HuH-7 (cell line): ENCODE data around the gene TSNAXIP1.

Source experiments
- DNase-seq: peaks from one replicate; pipeline ENCODE4 v3.0.0; 2011; ENCODE audit warnings: low spot score

The TSNAXIP1 gene

GRCh38 chr16:67806428-67807147 is at the start of gene TSNAXIP1, which contains the start of gene RANBP10:
Gene TSNAXIP1, plus strand, starts transcription at chr16:67806889. Its CDS starts 261 bp downstream, at chr16:67807150.
Gene RANBP10, minus strand, starts transcription at chr16:67806560. Its CDS starts 24 bp downstream, at chr16:67806536.
- peak; percentile 95 for DNase-seq

- DNase-seq: no peak
Observed at GRCh38 chr16:67758006-67758405, 48.7 kb upstream of the TSNAXIP1 start.

GRCh38 chr16:67758966-67759365 is 47.7 kb upstream of the TSNAXIP1 start:
- DNase-seq: no peak

- no peak for DNase-seq
Observed at GRCh38 chr16:67760206-67760955, 46.3 kb upstream of the TSNAXIP1 start.

- no peak for DNase-seq
Observed at GRCh38 chr16:67760956-67761230, 45.8 kb upstream of the TSNAXIP1 start.

GRCh38 chr16:67761924-67762323 is 44.8 kb upstream of the TSNAXIP1 start:
- DNase-seq: no peak

GRCh38 chr16:67762385-67762784 is 44.3 kb upstream of the TSNAXIP1 start:
- no peak for DNase-seq

GRCh38 chr16:67763066-67763465 is 43.6 kb upstream of the TSNAXIP1 start:
- no peak for DNase-seq

GRCh38 chr16:67764158-67764667 is 42.5 kb upstream of the TSNAXIP1 start:
- DNase-seq: no peak

GRCh38 chr16:67766291-67766690 is 40.4 kb upstream of the TSNAXIP1 start:
- DNase-seq: no peak

GRCh38 chr16:67767953-67768352 is 38.7 kb upstream of the TSNAXIP1 start:
- no peak for DNase-seq

GRCh38 chr16:67770346-67770991 is 36.2 kb upstream of the TSNAXIP1 start:
- no peak for DNase-seq

GRCh38 chr16:67773099-67773498 is 33.6 kb upstream of the TSNAXIP1 start:
- DNase-seq: no peak

GRCh38 chr16:67773569-67774456 is 32.9 kb upstream of the TSNAXIP1 start:
- no peak for DNase-seq

GRCh38 chr16:67774457-67774853 is 32.2 kb upstream of the TSNAXIP1 start:
- no peak for DNase-seq

- DNase-seq: no peak
Observed at GRCh38 chr16:67775273-67775672, 31.4 kb upstream of the TSNAXIP1 start.

GRCh38 chr16:67779256-67780014 is 27.3 kb upstream of the TSNAXIP1 start:
- no peak for DNase-seq

- DNase-seq: no peak
Observed at GRCh38 chr16:67780847-67781564, 25.7 kb upstream of the TSNAXIP1 start.

- DNase-seq: no peak
Observed at GRCh38 chr16:67781565-67781921, 25.1 kb upstream of the TSNAXIP1 start.

- DNase-seq: no peak
Observed at GRCh38 chr16:67782567-67783352, 23.9 kb upstream of the TSNAXIP1 start.
